K562 (cell line): ENCODE measurements around the gene CDCA3.
"Not testable (repeated sequence)": the region's sequence is repeated elsewhere in the genome, so short reads cannot be mapped to it uniquely, and the experiment has no call there.

Experiments used
- BCL6 ChIP-seq: fragments of 250-450 bp; sonication (Bioruptor Pico); IDR thresholded peaks from 2 replicates; pipeline ENCODE4 v1.4.0; 2020
- CTCF ChIP-seq, 3 experiments: IDR thresholded peaks in 2 of 3; conservative IDR thresholded peaks in 1 of 3; 2 replicates each; pipeline ENCODE4 v1.5.1; 2011 to 2012; ENCODE audit warnings: low read length in 3 of 3, mild to moderate bottlenecking in 3 of 3, control low read depth in 2 of 3, improper control_type of control experiment in 1 of 3, inconsistent platforms in 1 of 3, low read depth in 1 of 3, mixed read lengths in 1 of 3, moderate library complexity in 1 of 3; ENCODE audit not compliant: insufficient read depth in 2 of 3
- EHMT2 ChIP-seq: fragments of 450-650 bp; IDR thresholded peaks from 2 replicates; pipeline ENCODE4 v1.6.1; 2018; ENCODE audit warnings: antibody characterized with exemption
- EP300 ChIP-seq: IDR thresholded peaks from 2 replicates; pipeline ENCODE4 v1.6.1; 2012; ENCODE audit warnings: low read length, improper control_type of control experiment
- FOXK1 ChIP-seq: sonication (generic); formaldehyde crosslinking; IDR thresholded peaks from 2 replicates; pipeline ENCODE4 v1.8.0; 2022; ENCODE audit warnings: missing genetic modification reagents, mild to moderate bottlenecking, borderline replicate concordance
- NFRKB ChIP-seq: fragments of 450-650 bp; IDR thresholded peaks from 2 replicates; pipeline ENCODE4 v1.6.1; 2016; ENCODE audit warnings: low read depth
- REST ChIP-seq, 2 experiments: fragments of 450-650 bp; formaldehyde crosslinking in 1 of 2; IDR thresholded peaks; 2 replicates each; pipeline versions ENCODE4 v1.4.0 to v1.6.1; 2014 to 2020; ENCODE audit warnings: mild to moderate bottlenecking in 2 of 2, borderline replicate concordance in 1 of 2, low read depth in 1 of 2
- SRSF3 ChIP-seq: fragments of 200-400 bp; formaldehyde crosslinking; IDR thresholded peaks from 2 replicates; pipeline ENCODE4 v1.6.1; 2016; ENCODE audit warnings: mild to moderate bottlenecking, low read length, moderate library complexity; ENCODE audit not compliant: insufficient read depth
- ZNF644 ChIP-seq: fragments of 200-800 bp; sonication (Bioruptor generic); IDR thresholded peaks from 2 replicates; pipeline ENCODE4 v1.6.1; 2016; ENCODE audit warnings: low read depth, missing genetic modification characterization, missing compliant biosample characterization

- not testable (repeated sequence) for TF ChIP-seq EP300; NFRKB; BCL6 (CRISPR knock-in tag); REST (IDR thresholded peaks at IDR 0.05; ENCODE audit: borderline replicate concordance); REST (CRISPR knock-in tag; IDR thresholded peaks at IDR 0.05; ENCODE audit: low read depth); EHMT2; CTCF (IDR thresholded peaks at IDR 0.05 in 2 of 3, conservative IDR thresholded peaks at IDR 0.05 in 1 of 3; ENCODE audit: insufficient read depth in 2 of 3, low read depth in 1 of 3, low read length in 3 of 3); ZNF644 (tag); SRSF3; FOXK1 (CRISPR knock-in tag)
These were observed 37.7 kb upstream of the CDCA3 start for GRCh38 chr12:6888794-6889193.
